GM18868 (cell line): ENCODE measurements around the gene DOCK2.
"Not testable (repeated sequence)": the region's sequence is repeated elsewhere in the genome, so short reads cannot be mapped to it uniquely, and the experiment has no call there.

Source experiments
- ATAC-seq: cut with Tn5 transposase; IDR thresholded peaks from one replicate; pipeline ENCODE4 v1.9.1; 2021; ENCODE audit warnings: mild to moderate bottlenecking, moderate library complexity; ENCODE audit not compliant: unreplicated experiment

Gene DOCK2

GRCh38 chr5:169781420-169782345 is 144.6 kb downstream of the DOCK2 start:
- ATAC-seq = no peak

GRCh38 chr5:169785771-169786618 is 148.9 kb downstream of the DOCK2 start:
- no peak for ATAC-seq

GRCh38 chr5:169788168-169788567 is 151.1 kb downstream of the DOCK2 start:
- ATAC-seq = no peak

GRCh38 chr5:169789417-169789940 is 152.4 kb downstream of the DOCK2 start:
- no peak for ATAC-seq

DNA sequence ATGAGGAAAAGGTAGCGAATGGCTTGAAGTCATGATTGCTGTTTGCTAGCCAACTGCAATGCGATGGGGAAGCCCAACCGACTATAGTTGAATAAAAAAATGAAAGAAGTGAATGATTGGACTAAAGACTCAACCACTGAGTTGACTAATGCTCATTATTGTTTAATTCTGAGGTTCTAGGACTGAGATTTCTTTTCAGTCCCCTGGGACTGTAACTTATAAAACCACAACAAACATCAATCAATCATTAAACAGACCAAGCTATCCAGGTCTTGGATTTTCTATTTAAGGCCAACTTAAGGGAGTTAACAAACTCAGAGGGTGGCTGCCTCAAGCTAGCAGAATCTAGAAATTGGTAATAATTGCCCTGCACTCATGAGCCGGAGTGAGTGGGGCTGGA is 154.2 kb downstream of the DOCK2 start:
- ATAC-seq = no peak

DNA sequence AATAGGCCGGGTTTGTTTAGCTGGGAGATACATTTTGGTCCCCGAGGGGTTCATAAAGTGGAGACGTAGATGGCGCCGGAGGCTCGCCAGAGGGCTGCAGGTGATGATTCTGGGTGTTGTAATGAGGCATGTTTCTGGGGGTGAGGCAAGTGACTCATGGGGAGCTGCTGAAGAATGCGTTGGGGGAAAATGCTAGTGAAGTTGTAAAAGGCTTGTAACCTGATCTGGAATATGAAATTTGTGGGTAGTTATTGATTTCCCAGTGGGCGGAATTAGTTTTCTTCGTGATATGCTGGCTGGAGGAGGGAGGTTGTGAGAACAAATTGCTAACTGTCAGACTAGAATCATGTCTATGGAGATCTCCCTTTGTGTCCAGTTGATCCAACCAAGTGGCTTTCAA is 158.3 kb downstream of the DOCK2 start:
- no peak for ATAC-seq

- peak; percentile 27 for ATAC-seq
Observed at GRCh38 chr5:169796731-169797130, 159.7 kb downstream of the DOCK2 start.

DNA sequence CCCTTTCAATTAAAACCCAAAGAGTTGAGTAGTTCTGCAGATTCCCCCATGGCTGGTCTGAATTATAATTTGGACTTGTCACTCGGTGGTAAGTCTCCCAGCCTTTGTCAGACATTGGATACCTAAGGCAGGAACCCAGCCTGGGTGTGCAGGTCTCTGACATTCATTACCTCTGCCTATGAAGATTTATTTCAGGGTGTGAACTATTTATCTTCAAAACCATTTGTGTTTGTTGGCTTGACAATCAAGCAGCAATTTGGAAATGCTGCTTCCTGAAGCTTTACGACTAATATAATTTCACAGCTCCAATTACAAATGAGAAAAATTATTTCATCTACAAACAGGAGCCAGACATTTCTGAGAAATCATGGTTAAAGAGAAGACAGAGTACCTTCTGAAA is 160.5 kb downstream of the DOCK2 start:
- no peak for ATAC-seq

DNA sequence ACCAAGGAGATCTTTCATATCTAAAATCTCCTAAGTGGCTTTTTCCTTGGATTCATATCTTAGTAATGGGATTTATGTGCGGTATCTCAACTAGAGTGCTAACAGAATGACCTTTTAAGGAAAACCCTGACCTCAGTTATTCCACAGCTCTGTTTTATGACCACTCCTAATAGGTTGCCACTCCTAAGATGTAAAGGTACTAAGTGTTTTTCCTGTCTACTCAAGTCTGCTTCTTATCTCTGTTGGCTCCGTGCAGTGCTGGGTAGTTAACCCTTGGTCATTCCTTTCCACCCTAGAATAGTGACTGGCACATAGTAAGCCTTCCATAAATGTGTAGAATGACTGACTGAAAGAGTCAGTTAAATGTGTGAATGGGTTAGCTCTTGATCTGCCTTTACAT is 161.4 kb downstream of the DOCK2 start:
- no peak for ATAC-seq

GRCh38 chr5:169798906-169799660 is 162.0 kb downstream of the DOCK2 start:
- no peak for ATAC-seq

- ATAC-seq = peak; percentile 33
Observed at GRCh38 chr5:169801324-169801777, 164.3 kb downstream of the DOCK2 start.

GRCh38 chr5:169801781-169802180 is 164.7 kb downstream of the DOCK2 start:
- ATAC-seq = no peak

GRCh38 chr5:169803077-169803981 is 166.3 kb downstream of the DOCK2 start:
- no peak for ATAC-seq

- ATAC-seq = no peak
Observed at GRCh38 chr5:169804861-169805260, 167.8 kb downstream of the DOCK2 start.

- peak; percentile 73 for ATAC-seq
Observed at GRCh38 chr5:169805527-169805934, 168.5 kb downstream of the DOCK2 start.

- peak; percentile 54 for ATAC-seq
Observed at GRCh38 chr5:169805937-169806700, 169.0 kb downstream of the DOCK2 start.

GRCh38 chr5:169808118-169808581 is 171.1 kb downstream of the DOCK2 start:
- ATAC-seq = no peak

DNA sequence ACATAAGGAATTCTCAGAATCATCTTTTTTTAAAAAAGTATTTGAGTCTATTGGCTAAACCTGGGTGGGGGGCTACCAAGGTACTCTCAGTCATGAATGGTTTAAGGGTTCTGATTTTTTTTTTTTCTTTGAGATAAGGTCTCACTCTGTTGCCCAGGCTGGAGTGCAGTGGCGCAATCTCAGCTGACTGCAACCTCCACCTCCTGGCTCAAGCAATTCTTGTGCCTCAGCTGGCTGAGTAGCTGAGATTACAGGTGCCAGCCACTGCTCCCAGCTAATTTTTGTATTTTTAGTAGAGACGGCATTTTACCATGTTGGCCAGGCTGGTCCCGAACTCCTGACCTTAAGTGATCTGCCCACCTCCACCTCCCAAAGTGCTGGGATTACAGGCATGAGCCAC is 171.8 kb downstream of the DOCK2 start:
- ATAC-seq = not testable (repeated sequence)

DNA sequence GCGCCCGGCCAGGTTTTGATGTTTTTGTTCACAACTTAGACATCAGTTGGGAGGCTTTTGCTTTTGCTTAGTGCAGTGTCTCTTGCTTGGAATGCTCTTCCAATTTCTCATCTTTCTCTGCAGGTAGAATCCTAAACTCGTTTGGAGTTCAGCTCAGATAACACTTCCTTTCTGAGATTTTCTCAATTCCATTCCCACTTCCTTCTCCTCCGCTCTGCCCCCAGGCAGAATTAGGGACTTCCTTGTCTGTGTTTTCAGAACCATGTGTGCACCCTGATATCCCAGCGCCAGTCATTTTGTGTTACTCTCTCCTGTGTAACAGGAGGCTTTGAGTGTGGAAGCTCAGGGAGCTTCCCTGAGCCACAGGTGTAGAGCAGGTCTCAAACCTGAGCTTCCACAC is 172.2 kb downstream of the DOCK2 start:
- no peak for ATAC-seq
